ENCODE results near the gene MYCT1. TPM values are rescaled to one million over a fixed set of nuclear protein-coding genes. Genes with fewer than 3 reads are reported as not detected.

Gene MYCT1
- total RNA-seq (2013): 0.25 TPM
- not detected for polyA plus RNA-seq
- polyA minus RNA-seq: not detected in 2 replicates
- total RNA-seq: 0 to 0.75 (median 0.03) reads per million in 11 experiments

- Histone ChIP-seq H2AFZ (ENCODE audit: insufficient read depth, low read depth, low read length, poor library complexity, severe bottlenecking) (no peak within 1 kb of the TSS), H3K79me2 (ENCODE audit: insufficient read depth, low read length) (no peaks in the 10 kb centered on the region), H3K4me2 (replicated peaks; ENCODE audit: extremely low read depth, low read length, poor library complexity, severe bottlenecking) (no peak within 1 kb of the TSS), H4K20me1 (ENCODE audit: insufficient read depth, low read length) (no peaks in the 10 kb centered on the region), H3K9me3 (replicated peaks in 1 of 2; ENCODE audit: control insufficient read depth in 1 of 2, insufficient read depth in 1 of 2, low read length in 2 of 2) (no peaks in the 10 kb centered on the region), H3K27me3 (ENCODE audit: control insufficient read depth in 2 of 2, insufficient read depth in 2 of 2, low read length in 2 of 2) (peaks cover 6% of the 10 kb centered on the region in 2 donors), H3K4me1 (ENCODE audit: control insufficient read depth in 1 of 2, insufficient read depth in 2 of 2, low read length in 2 of 2) (no peaks in the 10 kb centered on the region), H3K4me3 (replicated peaks in 1 of 3; ENCODE audit: low read depth in 2 of 3, low read length in 3 of 3) (no peak within 1 kb of the TSS), H3K36me3 (replicated peaks in 1 of 2; ENCODE audit: control insufficient read depth in 1 of 2, insufficient read depth in 2 of 2, low read length in 2 of 2) (no peaks in the 10 kb centered on the region), H3K27ac (ENCODE audit: low read depth in 1 of 2, low read length in 2 of 2) (no peak within 1 kb of the TSS), H3K9ac (ENCODE audit: insufficient read depth, low read length, poor library complexity, severe bottlenecking) (no peak within 1 kb of the TSS)
- Mint-ChIP-seq H3K4me1 (peaks cover 13% of the 10 kb centered on the region), H3K9me3 (no peaks in the 10 kb centered on the region), H3K27me3 (ENCODE audit: low read depth in 3 of 3) (peaks cover 2 to 15% (median 6%) of the 10 kb centered on the region in 3 donors), H3K4me3 (no peak within 1 kb of the TSS), H3K36me3 (no peaks in the 10 kb centered on the region), H3K27ac (no peak within 1 kb of the TSS)
- no peak for DNase-seq
- intact Hi-C loops (cut with micrococcal nuclease): no loop called here
- TF ChIP-seq CTCF (IDR thresholded peaks at IDR 0.05): no peak
- no CpG with 5 or more reads among the region's 2 CpGs for WGBS (ENCODE audit: insufficient coverage)
Measured at GRCh38 chr6:152697634-152698033, at the start of gene MYCT1. TSS of gene MYCT1 (plus strand) at chr6:152697897. CDS start at chr6:152697903, 6 bp downstream.

- H3K27me3 ChIP-seq (ENCODE audit: control insufficient read depth in 2 of 2, insufficient read depth in 2 of 2, low read length in 2 of 2): no peaks in the 10 kb centered on the region
- no peaks in the 10 kb centered on the region for H3K9me3 ChIP-seq (replicated peaks in 1 of 2; ENCODE audit: control insufficient read depth in 1 of 2, insufficient read depth in 1 of 2, low read length in 2 of 2)
- DNase-seq: no peak
- WGBS (ENCODE audit: insufficient coverage): no CpG with 5 or more reads among the region's 2 CpGs
- no peak overlapping the region for H3K4me2 ChIP-seq (replicated peaks; ENCODE audit: extremely low read depth, low read length, poor library complexity, severe bottlenecking)
- H3K36me3 ChIP-seq (replicated peaks in 1 of 2; ENCODE audit: control insufficient read depth in 1 of 2, insufficient read depth in 2 of 2, low read length in 2 of 2): no peaks in the 10 kb centered on the region
- H4K20me1 ChIP-seq (ENCODE audit: insufficient read depth, low read length): no peaks in the 10 kb centered on the region
- no peaks in the 10 kb centered on the region for H3K79me2 ChIP-seq (ENCODE audit: insufficient read depth, low read length)
- no peaks in the 10 kb centered on the region for H3K4me1 ChIP-seq (ENCODE audit: control insufficient read depth in 1 of 2, insufficient read depth in 2 of 2, low read length in 2 of 2)
- H2AFZ ChIP-seq (ENCODE audit: insufficient read depth, low read depth, low read length, poor library complexity, severe bottlenecking): no peak overlapping the region
- Mint-ChIP-seq H3K27ac (no peak overlapping the region), H3K27me3 (ENCODE audit: low read depth in 3 of 3) (peaks cover 4 to 6% (median 5%) of the 10 kb centered on the region in 3 donors), H3K4me1 (no peaks in the 10 kb centered on the region), H3K9me3 (peaks cover 0 to 2% (median 0%) of the 10 kb centered on the region in 7 donors), H3K36me3 (no peaks in the 10 kb centered on the region), H3K4me3 (no peak overlapping the region)
- H3K4me3 ChIP-seq (replicated peaks in 1 of 3; ENCODE audit: low read depth in 2 of 3, low read length in 3 of 3): no peak overlapping the region
- no peak for TF ChIP-seq CTCF (IDR thresholded peaks at IDR 0.05)
- no peak overlapping the region for H3K27ac ChIP-seq (ENCODE audit: low read depth in 1 of 2, low read length in 2 of 2)
- H3K9ac ChIP-seq (ENCODE audit: insufficient read depth, low read length, poor library complexity, severe bottlenecking): no peak overlapping the region
- intact Hi-C loops (cut with micrococcal nuclease): no loop called here
Measured at GRCh38 chr6:152648105-152648504, 49.6 kb upstream of the MYCT1 start.
